H1 (cell line): ENCODE data around the gene EN2.

Experiments
- BRCA1 ChIP-seq: IDR thresholded peaks from 2 replicates; pipeline ENCODE4 v1.6.1; 2012; ENCODE audit warnings: low read depth, low read length, improper control_type of control experiment
- CBX5 ChIP-seq: fragments of 300-800, 300-1000 bp; sonication (generic); IDR thresholded peaks from 2 replicates; pipeline ENCODE4 v1.7.1; 2016; ENCODE audit warnings: antibody characterized with exemption, low read length, low read depth
- CHD1 ChIP-seq: IDR thresholded peaks from 2 replicates; pipeline ENCODE4 v1.6.1; 2012; ENCODE audit warnings: low read depth, low read length, improper control_type of control experiment
- EZH2 ChIP-seq: fragments of 200-600 bp; sonication (generic); IDR thresholded peaks from 2 replicates; pipeline ENCODE4 v1.7.1; 2012; ENCODE audit warnings: low read depth, mild to moderate bottlenecking, moderate library complexity, low read length, inconsistent platforms; ENCODE audit not compliant: severe bottlenecking
- GABPA ChIP-seq: IDR thresholded peaks from 2 replicates; pipeline ENCODE4 v1.6.1; 2011; ENCODE audit warnings: mild to moderate bottlenecking, low read length, moderate library complexity, borderline replicate concordance; ENCODE audit not compliant: insufficient read depth
- GTF2F1 ChIP-seq: IDR thresholded peaks from 2 replicates; pipeline ENCODE4 v1.6.1; 2012; ENCODE audit warnings: low read depth, low read length, improper control_type of control experiment, borderline replicate concordance
- POLR2A ChIP-seq, 2 experiments: IDR thresholded peaks; 1 replicate in 1 of 2; 2 replicates in 1 of 2; pipeline ENCODE4 v1.6.1; 2011; ENCODE audit warnings: low read depth in 2 of 2, low read length in 2 of 2, mild to moderate bottlenecking in 2 of 2; ENCODE audit errors: control extremely low read depth in 1 of 2
- POLR2AphosphoS5 ChIP-seq: IDR thresholded peaks from 2 replicates; pipeline ENCODE4 v1.6.1; 2011; ENCODE audit warnings: low read depth, low read length
- RAD21 ChIP-seq, 2 experiments: IDR thresholded peaks in 1 of 2; conservative IDR thresholded peaks in 1 of 2; 2 replicates each; pipeline ENCODE4 v1.6.1; 2011; ENCODE audit warnings: low read depth in 2 of 2, low read length in 2 of 2, improper control_type of control experiment in 1 of 2, inconsistent platforms in 1 of 2, mild to moderate bottlenecking in 1 of 2, moderate library complexity in 1 of 2
- SP1 ChIP-seq: IDR thresholded peaks from 2 replicates; pipeline ENCODE4 v1.6.1; 2011; ENCODE audit warnings: low read depth, low read length
- SUZ12 ChIP-seq: fragments of 200-600 bp; sonication (generic); IDR thresholded peaks from 2 replicates; pipeline ENCODE4 v1.6.1; 2012; ENCODE audit warnings: mild to moderate bottlenecking, inconsistent platforms, low read length, moderate library complexity, mixed read lengths
- TF ChIP-seq, protein P1 (sequence below), 3 experiments: IDR thresholded peaks; 1 replicate in 2 of 3; 2 replicates in 1 of 3; pipeline versions ENCODE4 v1.5.1 to v1.6.1; 2011; ENCODE audit warnings: low read length in 3 of 3, mild to moderate bottlenecking in 3 of 3, inconsistent platforms in 2 of 3, low read depth in 1 of 3, moderate library complexity in 1 of 3; ENCODE audit not compliant: insufficient read depth in 1 of 3; ENCODE audit errors: control extremely low read depth in 1 of 3
- TF ChIP-seq, protein P2 (sequence below): IDR thresholded peaks from 2 replicates; pipeline ENCODE4 v1.6.1; 2011; ENCODE audit warnings: low read depth, mild to moderate bottlenecking, low read length; ENCODE audit not compliant: insufficient read depth

DNA sequence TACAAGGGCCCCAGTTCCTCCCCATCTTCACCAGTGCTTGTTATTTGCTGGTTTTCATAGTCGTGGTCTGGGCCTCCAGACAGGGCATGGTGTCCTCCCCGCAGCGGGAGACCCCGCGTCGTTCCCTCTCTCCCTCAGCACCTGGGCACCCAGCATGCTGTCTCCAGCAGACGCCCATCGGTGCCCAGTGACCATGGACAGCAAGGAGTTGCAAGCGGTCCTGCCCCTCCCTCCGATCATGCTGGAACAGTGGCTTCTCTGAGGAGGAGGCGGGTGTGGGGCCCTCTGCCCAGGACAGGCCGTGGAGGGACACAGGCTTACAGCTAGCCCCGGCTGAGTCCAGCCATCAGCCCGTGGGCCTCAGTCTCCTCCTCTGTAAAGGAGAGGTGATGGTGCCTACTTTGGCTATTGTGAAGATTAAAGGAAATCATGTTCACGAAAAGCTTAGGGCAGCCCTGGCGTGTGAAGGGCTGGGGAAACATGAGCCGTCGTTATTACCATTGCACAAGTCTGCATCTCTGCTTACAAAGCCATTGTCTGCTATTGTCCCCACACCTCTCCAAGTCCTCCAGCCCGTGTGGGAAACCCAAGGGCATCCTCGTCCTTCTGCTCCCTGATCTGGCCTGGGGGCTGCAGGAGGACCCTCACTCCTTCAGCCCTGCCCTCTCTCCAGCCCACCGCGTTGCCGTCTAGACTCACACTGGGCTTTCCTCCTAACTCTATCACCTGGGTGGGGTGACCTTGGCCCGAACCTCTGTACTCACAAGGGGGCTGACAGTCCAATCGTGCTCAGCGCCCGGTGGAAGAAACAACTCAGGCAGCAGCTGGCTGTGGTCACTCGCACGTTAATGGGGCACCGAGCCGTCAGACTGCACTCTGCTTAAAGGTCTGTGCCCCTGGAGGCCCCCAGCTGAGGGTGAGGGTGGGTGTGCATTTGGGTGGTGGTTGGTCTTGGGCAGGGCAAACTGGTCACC lies 29.9 kb downstream of the EN2 start:
- TF ChIP-seq, protein P1, sequence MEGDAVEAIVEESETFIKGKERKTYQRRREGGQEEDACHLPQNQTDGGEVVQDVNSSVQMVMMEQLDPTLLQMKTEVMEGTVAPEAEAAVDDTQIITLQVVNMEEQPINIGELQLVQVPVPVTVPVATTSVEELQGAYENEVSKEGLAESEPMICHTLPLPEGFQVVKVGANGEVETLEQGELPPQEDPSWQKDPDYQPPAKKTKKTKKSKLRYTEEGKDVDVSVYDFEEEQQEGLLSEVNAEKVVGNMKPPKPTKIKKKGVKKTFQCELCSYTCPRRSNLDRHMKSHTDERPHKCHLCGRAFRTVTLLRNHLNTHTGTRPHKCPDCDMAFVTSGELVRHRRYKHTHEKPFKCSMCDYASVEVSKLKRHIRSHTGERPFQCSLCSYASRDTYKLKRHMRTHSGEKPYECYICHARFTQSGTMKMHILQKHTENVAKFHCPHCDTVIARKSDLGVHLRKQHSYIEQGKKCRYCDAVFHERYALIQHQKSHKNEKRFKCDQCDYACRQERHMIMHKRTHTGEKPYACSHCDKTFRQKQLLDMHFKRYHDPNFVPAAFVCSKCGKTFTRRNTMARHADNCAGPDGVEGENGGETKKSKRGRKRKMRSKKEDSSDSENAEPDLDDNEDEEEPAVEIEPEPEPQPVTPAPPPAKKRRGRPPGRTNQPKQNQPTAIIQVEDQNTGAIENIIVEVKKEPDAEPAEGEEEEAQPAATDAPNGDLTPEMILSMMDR (IDR thresholded peaks at IDR 0.05; ENCODE audit: control extremely low read depth in 1 of 3, insufficient read depth in 1 of 3, low read depth in 1 of 3, low read length in 3 of 3), result no peak
- no peak for TF ChIP-seq POLR2A (IDR thresholded peaks at IDR 0.05; ENCODE audit: control extremely low read depth in 1 of 2, low read depth in 2 of 2, low read length in 2 of 2)
- TF ChIP-seq RAD21 (IDR thresholded peaks at IDR 0.05 in 1 of 2, conservative IDR thresholded peaks at IDR 0.05 in 1 of 2; ENCODE audit: low read depth in 2 of 2, low read length in 2 of 2), result no peak
- TF ChIP-seq CBX5, result no peak
- TF ChIP-seq, protein P2, sequence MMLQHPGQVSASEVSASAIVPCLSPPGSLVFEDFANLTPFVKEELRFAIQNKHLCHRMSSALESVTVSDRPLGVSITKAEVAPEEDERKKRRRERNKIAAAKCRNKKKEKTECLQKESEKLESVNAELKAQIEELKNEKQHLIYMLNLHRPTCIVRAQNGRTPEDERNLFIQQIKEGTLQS, result no peak
- TF ChIP-seq EZH2, result no peak
- TF ChIP-seq BRCA1, result no peak
- TF ChIP-seq SUZ12, result no peak
- TF ChIP-seq POLR2AphosphoS5, result no peak
- no peak for TF ChIP-seq GABPA
- no peak for TF ChIP-seq GTF2F1
- no peak for TF ChIP-seq SP1
- no peak for TF ChIP-seq CHD1
